ENCODE measurements around the gene STX2. TPM values are rescaled to one million over a fixed set of nuclear protein-coding genes. Genes with fewer than 3 reads are reported as not detected.
"Not testable (repeated sequence)": the region's sequence is repeated elsewhere in the genome, so short reads cannot be mapped to it uniquely, and the experiment has no call there.

Gene STX2
- total RNA-seq, 1 donor from 2014 or later = 19.2 TPM

DNA sequence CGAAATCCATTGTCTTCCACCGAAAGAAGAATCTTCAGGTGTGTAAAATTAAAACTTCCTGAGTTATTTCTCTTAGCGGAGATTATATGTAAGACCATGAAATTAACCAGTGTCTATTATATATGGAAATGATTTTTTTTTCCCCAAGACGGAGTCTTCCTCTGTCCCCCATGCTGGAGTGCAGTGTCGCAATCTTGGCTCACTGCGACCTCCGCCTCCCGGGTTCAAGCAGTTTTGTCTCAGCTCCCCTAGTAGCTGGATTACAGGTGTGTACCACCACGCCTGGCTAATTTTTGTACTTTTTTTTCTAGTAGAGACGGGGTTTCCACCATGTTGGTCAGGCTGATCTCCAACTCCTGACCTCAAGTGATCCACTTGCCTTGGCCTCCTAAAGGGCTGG lies 35.6 kb upstream of the STX2 start:
- Mint-ChIP-seq H3K9me3 (no peaks in the 10 kb centered on the region), H3K27ac (peak overlapping the region; percentile 98), H3K4me1 (peaks cover 47% of the 10 kb centered on the region), H3K27me3 (no peaks in the 10 kb centered on the region), H3K4me3 (peak overlapping the region; percentile 97), H3K36me3 (ENCODE audit: low read depth) (peaks cover 57% of the 10 kb centered on the region)
- intact Hi-C loops (cut with micrococcal nuclease) = loop anchor here (5.0 to 10.0 kb wide), 4 partner anchors 112 to 1070 kb away; partner anchors contain the start of genes EP400 and SFSWAP
- DNase-seq = no peak

DNA sequence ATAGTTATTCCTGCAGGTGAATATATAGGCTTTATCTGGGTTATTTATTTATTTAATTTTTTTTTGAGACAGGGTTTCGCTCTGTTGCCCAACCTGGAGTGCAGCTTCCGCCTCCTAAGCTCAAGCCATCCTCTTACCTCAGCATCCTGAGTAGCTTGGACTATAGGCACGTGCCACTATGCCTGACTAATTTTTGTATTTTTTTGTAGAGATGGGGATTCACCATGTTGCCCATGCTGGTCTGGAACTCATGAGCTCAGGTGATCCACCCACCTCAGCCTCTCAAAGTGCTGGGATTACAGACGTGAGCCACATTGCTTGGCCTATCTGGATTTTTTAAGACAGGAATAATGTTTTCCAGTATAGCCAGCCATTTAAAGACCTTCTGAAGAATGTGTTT lies 34.8 kb upstream of the STX2 start:
- Mint-ChIP-seq H3K4me3 (peak overlapping the region; percentile 97), H3K9me3 (no peaks in the 10 kb centered on the region), H3K4me1 (peaks cover 40% of the 10 kb centered on the region), H3K27ac (peak overlapping the region; percentile 98), H3K27me3 (no peaks in the 10 kb centered on the region), H3K36me3 (ENCODE audit: low read depth) (peaks cover 57% of the 10 kb centered on the region)
- intact Hi-C loops (cut with micrococcal nuclease) = loop anchor here (5.0 to 10.0 kb wide), 4 partner anchors 112 to 1071 kb away; partner anchors contain the start of genes EP400 and SFSWAP
- no peak for DNase-seq

DNA sequence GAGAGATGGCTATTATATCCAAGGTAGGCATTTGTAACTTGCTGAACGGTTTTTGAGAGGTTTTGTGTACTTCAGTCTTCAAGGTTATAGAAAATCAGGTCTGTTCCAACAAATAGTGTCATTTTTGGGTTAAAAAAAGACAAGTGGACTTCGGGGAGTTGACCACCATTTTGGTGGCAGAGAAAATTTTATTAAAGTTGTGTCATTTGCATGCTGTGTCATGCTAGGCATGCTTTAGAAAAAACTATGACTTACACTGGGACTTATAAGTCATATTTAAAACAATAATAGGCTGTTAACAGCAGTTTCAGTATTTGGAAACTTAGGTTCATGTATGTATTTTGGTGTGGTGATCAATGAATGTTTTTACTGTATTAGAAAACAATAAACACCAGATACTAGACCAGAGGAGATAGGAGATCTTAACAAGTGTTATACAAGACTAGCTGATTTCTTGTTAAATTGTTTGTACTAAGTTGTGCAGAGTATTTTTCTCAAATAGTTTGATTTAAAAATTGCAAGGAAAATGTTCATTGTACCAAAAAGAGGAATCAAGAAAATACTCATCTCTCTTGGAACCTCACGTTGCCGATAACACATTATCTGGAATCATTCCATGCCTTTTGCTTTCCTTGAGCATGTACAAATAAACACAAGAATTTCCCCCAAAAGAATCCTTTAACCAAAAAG lies 34.2 kb upstream of the STX2 start:
- Mint-ChIP-seq H3K27me3 (no peaks in the 10 kb centered on the region), H3K4me3 (peak overlapping the region; percentile 97), H3K36me3 (ENCODE audit: low read depth) (peaks cover 54% of the 10 kb centered on the region), H3K9me3 (no peaks in the 10 kb centered on the region), H3K4me1 (peaks cover 41% of the 10 kb centered on the region), H3K27ac (peak overlapping the region; percentile 98)
- no peak for DNase-seq
- intact Hi-C loops (cut with micrococcal nuclease) = loop anchor here (5.0 to 10.0 kb wide), 4 partner anchors 111 to 1072 kb away; partner anchors contain the start of genes EP400 and SFSWAP

DNA sequence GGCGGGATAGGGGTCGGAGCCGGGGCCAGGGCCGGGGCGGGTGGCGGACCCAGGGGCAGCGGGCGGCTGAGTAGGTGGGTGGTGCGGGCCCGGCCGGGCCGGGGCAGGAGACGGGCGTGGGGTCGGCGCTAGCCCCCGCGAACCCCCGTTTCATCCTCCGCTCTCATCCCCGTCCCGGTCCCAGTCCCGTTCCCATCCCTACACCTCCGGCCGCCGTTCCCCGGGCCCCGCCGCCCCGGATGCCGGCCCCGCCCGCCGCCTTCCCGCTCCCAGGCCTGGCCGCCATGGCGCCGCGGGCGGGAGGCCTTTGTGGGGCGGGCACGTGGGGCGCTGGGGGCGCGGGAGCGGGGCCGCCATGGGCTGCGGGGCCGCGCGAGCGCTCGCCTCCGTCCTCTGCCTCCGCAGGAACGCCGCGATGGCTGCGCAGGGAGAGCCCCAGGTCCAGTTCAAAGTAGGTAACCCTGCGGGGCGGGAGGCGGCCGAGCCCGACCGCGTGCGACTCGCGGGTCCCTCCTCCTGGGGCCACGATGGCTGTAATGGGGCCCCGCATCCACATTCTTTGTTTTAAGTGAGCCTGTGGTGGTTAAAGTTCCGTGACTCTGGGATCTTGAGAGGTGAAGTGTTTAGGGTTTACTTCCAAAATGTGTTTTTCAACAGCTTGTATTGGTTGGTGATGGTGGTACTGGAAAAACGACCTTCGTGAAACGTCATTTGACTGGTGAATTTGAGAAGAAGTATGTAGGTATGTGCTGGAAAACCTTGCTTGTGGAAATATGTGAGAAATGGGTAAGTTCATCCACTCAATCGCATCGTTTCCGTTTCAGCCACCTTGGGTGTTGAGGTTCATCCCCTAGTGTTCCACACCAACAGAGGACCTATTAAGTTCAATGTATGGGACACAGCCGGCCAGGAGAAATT lies 33.4 kb upstream of the STX2 start:
- Mint-ChIP-seq H3K9me3 (no peaks in the 10 kb centered on the region), H3K27ac (peak overlapping the region; percentile 98), H3K27me3 (no peaks in the 10 kb centered on the region), H3K4me1 (peaks cover 40% of the 10 kb centered on the region), H3K36me3 (ENCODE audit: low read depth) (peaks cover 49% of the 10 kb centered on the region), H3K4me3 (peak overlapping the region; percentile 97)
- intact Hi-C loops (cut with micrococcal nuclease) = loop anchor here (5.0 to 10.0 kb wide), 4 partner anchors 110 to 1072 kb away; partner anchors contain the start of genes EP400 and SFSWAP
- peak; percentile 87 for DNase-seq

DNA sequence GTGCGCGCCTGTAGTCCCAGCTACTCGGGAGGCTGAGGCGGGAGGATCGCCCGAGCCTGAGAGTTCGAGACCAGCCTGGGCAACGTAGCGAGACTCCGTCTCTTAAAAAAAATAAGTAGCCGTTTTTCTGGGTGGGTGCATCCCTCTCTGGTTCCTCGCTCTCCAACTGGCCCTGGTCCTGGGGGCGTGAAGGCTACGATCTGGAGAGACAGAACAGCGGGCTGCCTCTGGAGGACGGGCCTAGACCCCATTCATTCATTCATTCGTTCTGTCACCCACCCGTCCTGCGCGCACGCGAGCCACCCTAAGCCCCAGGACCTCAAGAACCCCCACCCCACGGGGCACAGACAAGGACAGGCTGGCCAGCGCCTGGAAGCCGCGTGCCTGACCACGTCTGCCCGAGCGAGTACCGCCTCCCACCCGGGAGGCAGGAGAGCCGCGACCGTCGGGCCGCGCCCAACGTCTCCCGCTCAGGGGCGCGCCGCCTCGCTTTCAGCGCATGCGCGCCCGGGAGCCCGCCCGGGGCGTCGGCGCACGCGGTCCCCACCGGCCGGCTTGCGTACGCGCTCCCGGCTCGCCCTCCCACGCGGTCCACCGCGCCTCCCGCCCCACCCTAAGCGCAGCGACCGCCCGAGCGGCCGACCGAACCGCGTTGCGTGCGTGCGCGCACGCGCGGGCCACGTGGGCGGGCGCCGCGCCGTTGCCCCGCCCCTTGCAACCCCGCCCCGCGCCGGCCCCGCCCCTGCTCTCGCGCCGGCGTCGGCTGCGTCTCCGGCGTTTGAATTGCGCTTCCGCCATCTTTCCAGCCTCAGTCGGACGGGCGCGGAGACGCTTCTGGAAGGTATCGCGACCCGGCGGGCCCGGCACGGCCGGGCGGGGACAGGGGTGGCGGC lies 32.5 kb upstream of the STX2 start, which contains the start of gene RAN:
RAN (plus strand) TSS at position 781 of the 893 bp plus-strand sequence. CDS start 528 bp downstream, outside the sequence.
- Mint-ChIP-seq H3K9me3 (no peaks in the 10 kb centered on the region), H3K27me3 (no peaks in the 10 kb centered on the region), H3K36me3 (ENCODE audit: low read depth) (peaks cover 40% of the 10 kb centered on the region), H3K4me1 (peaks cover 35% of the 10 kb centered on the region), H3K27ac (peak within 1 kb of the TSS; percentile 98), H3K4me3 (peak within 1 kb of the TSS; percentile 97)
- intact Hi-C loops (cut with micrococcal nuclease) = loop anchor here (1.0 to 10.0 kb wide), 5 partner anchors 32 to 1073 kb away; partner anchors contain the start of genes EP400, SFSWAP and STX2
- DNase-seq = peak; percentile 97

DNA sequence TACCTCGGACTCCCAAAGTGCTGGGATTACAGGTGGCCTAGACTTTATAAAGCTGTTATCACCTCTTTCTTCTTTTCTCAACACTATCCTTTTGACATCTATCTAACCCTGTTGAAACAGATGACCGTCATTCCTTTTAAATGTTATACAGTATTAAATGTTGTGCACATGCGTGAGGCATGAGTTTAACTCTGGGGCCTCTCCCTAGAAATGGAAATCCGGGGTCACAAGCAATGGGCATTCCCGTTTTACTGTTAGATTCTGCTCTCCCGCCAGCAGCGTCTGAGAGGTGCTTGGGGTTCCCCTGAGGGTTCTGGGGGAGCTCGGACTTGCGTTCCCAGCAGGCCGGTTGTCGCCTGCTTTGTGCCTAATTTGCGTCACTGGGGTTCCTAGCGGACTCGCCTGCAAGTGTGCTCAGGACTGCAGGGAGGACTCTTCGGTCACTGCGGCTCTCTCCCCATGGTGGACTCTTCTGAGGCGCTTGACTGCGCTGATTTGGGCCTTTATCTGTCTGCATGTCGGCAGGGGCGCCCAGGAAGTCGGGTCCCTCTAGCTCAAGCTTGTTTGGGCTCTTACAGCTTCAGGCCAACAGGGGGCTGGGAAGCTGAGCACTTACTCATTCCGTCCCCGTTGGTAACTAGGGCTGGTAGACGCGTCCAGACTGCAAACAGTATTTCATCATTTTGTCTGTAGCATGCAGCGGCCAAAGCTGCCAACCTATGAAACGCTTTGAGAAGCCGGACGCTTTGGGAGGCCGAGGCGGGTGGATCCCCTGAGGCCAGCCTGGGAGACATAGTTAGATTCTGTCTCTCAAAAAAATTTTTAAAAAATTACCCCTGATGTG lies 31.6 kb upstream of the STX2 start:
- intact Hi-C loops (cut with micrococcal nuclease) = loop anchor here (1.0 to 10.0 kb wide), 5 partner anchors 31 to 1074 kb away; partner anchors contain the start of genes EP400, SFSWAP and STX2
- peaks cover 31% of the 10 kb centered on the region for H3K36me3 Mint-ChIP-seq (ENCODE audit: low read depth)
- no peaks in the 10 kb centered on the region for H3K9me3 Mint-ChIP-seq
- H3K27me3 Mint-ChIP-seq = no peaks in the 10 kb centered on the region
- peaks cover 32% of the 10 kb centered on the region for H3K4me1 Mint-ChIP-seq
- DNase-seq = peak; percentile 86
- H3K4me3 Mint-ChIP-seq = peak overlapping the region; percentile 90
- peak overlapping the region; percentile 96 for H3K27ac Mint-ChIP-seq

DNA sequence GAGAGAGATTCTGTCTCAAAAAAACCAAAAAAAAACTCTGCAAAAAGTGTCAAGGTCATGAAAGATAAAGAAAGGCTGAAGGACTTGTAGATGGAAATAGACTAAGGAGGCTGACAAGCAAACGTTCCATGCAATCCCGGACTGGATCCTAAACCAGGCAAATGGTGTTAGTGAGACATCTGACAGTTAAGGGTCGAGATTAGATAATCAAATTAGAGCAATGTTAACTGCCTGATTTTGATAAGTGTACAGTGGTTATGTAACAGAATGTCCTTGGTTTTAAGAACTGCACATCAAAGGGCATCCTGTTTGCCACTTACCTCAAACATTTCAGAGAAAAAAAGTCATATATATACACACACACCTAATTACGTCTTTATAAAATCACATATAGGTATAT lies 29.4 kb upstream of the STX2 start:
- no peak for DNase-seq
- H3K36me3 Mint-ChIP-seq (ENCODE audit: low read depth) = peaks cover 10% of the 10 kb centered on the region
- H3K27ac Mint-ChIP-seq = no peak overlapping the region
- H3K4me1 Mint-ChIP-seq = peaks cover 22% of the 10 kb centered on the region
- H3K9me3 Mint-ChIP-seq = no peaks in the 10 kb centered on the region
- no peaks in the 10 kb centered on the region for H3K27me3 Mint-ChIP-seq
- intact Hi-C loops (cut with micrococcal nuclease) = no loop called here
- no peak overlapping the region for H3K4me3 Mint-ChIP-seq

DNA sequence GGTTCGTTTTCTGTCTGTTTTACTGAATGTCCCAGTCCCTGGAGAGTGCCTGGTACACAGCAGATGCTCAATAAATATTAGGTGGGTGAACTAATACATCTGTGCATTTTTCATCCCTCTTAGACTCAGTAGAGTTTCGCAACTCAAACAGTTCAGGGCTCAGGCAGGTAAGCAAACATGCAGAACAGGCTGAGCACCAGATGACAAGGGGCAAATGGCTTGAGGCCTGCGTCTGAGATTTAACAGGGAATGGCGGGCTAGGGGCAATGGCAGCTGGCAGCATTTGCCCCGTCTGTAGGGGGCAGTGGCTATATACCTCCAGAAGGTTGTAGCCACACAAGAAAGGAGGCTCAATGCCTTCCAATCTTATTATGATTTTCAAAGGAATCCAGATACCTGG lies 24.2 kb upstream of the STX2 start:
- intact Hi-C loops (cut with micrococcal nuclease) = no loop called here
- Mint-ChIP-seq H3K4me1 (peaks cover 2% of the 10 kb centered on the region), H3K27ac (no peak overlapping the region), H3K4me3 (no peak overlapping the region), H3K27me3 (no peaks in the 10 kb centered on the region), H3K36me3 (ENCODE audit: low read depth) (no peaks in the 10 kb centered on the region), H3K9me3 (no peaks in the 10 kb centered on the region)
- DNase-seq = no peak

DNA sequence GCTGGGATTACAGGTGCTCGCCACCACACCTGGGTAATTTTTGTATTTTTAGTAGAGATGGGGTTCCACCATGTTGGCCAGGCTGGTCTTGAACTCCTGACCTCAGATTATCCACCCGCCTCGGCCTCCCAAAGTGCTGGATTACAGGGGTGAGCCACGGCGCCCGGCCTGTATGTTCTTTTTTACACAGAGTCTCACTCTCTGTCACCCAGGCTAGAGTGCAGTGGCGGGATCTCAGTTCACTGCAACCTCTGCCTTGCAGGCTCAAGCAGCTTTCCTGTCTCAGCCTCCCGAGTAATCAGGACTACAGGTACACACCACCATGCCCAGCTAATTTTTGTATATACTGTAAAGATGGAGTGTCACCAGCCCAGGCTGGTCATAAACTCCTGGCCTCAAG lies 23.7 kb upstream of the STX2 start:
- H3K9me3 Mint-ChIP-seq; H3K27ac Mint-ChIP-seq; DNase-seq; intact Hi-C loops (cut with micrococcal nuclease); H3K36me3 Mint-ChIP-seq (ENCODE audit: low read depth); H3K4me3 Mint-ChIP-seq; H3K27me3 Mint-ChIP-seq; H3K4me1 Mint-ChIP-seq: not testable (repeated sequence)

DNA sequence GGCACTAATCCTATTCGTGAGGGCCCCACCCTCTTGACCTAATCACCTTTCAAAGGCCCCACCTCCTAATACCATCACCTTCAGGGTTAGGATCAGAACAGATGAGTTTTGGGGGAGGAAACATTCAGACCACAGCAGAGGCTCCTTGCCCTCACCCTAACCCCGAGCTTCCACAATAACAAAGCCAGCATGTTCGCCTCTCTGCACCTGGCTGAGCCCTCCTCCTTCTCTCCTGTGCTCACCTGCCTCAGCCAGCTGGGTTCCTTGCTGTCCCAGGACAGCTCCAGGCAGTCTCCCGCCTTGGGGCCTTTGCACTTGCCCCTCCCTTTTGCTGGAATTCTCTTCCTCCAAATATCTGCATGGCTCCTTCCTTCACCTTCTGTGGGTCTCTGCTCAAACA lies 23.1 kb upstream of the STX2 start:
- H3K9me3 Mint-ChIP-seq = peaks cover 4% of the 10 kb centered on the region
- H3K4me1 Mint-ChIP-seq = no peaks in the 10 kb centered on the region
- H3K36me3 Mint-ChIP-seq (ENCODE audit: low read depth) = no peaks in the 10 kb centered on the region
- intact Hi-C loops (cut with micrococcal nuclease) = no loop called here
- no peak overlapping the region for H3K4me3 Mint-ChIP-seq
- no peak for DNase-seq
- peaks cover under 1% of the 10 kb centered on the region for H3K27me3 Mint-ChIP-seq
- no peak overlapping the region for H3K27ac Mint-ChIP-seq

DNA sequence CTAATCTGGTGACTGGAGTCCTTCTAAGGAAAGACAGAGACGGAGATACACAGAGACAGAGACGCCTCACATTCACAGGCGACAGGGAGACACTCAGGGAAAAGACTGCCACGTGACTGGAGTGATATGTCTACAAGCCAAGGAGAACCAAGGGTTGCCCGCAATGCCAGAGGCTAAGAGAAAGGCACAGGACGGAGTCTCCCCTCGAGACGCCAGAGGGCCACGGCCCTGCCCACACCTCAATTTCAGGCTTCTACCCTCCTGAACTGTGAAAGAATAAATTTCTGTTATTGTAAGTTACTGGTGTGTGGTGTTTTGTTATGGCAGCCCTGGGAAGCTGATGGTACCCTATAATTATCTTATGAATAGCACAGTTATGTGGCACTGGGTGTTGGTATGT lies 21.3 kb upstream of the STX2 start:
- peaks cover 5% of the 10 kb centered on the region for H3K27me3 Mint-ChIP-seq
- H3K9me3 Mint-ChIP-seq = peaks cover 9% of the 10 kb centered on the region
- DNase-seq = no peak
- H3K4me1 Mint-ChIP-seq = peaks cover 4% of the 10 kb centered on the region
- intact Hi-C loops (cut with micrococcal nuclease) = no loop called here
- H3K36me3 Mint-ChIP-seq (ENCODE audit: low read depth) = no peaks in the 10 kb centered on the region
- H3K27ac Mint-ChIP-seq = no peak overlapping the region
- no peak overlapping the region for H3K4me3 Mint-ChIP-seq

DNA sequence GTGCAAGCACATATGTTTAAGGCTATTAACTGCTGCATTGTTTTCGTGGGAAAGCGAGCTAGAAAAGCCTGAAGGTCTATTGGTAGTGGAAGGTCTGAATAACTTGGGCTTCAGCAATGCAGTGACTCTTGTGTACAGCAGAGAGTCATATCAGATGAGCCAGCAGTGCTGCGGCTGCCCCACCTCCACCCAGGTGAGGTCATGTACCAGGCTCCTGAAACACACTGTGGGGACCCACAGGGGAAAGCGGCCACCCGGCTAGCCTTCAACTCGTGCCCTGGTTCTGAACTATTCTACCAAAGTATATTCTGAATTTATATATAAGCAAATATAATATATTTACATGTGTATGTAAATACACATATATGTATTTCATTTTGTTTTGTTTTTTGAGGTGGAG lies 20.1 kb upstream of the STX2 start:
- H3K4me3 Mint-ChIP-seq = no peak overlapping the region
- H3K27ac Mint-ChIP-seq = no peak overlapping the region
- no peaks in the 10 kb centered on the region for H3K36me3 Mint-ChIP-seq (ENCODE audit: low read depth)
- peaks cover 9% of the 10 kb centered on the region for H3K9me3 Mint-ChIP-seq
- DNase-seq = no peak
- intact Hi-C loops (cut with micrococcal nuclease) = no loop called here
- H3K4me1 Mint-ChIP-seq = peaks cover 4% of the 10 kb centered on the region
- peaks cover 7% of the 10 kb centered on the region for H3K27me3 Mint-ChIP-seq

All from activated CD4-positive, alpha-beta T cell treated with anti-CD3 and anti-CD28 coated beads, Interleukin-2, amount 10 ng/mL, durations not matched to agents 24 days and 14 days (primary cell).